HCT116 (cell line): ENCODE results near the gene SNX25. TPM values are rescaled to one million over a fixed set of nuclear protein-coding genes. Genes with fewer than 3 reads are reported as not detected.

Experiments
- ATAC-seq: fragments of 200-7000 bp; cut with Tn5 transposase; 2 replicates; pipeline ENCODE4 v1.9.1; 2020; ENCODE audit warnings: mild to moderate bottlenecking, moderate library complexity
- BruUV-seq: library from RNA; stranded (reverse); fragments of 400-500 nt; replicated peaks from 2 replicates; lab custom pipeline; 2021; lab: Mats Ljungman, UMichigan
- CTCF ChIA-PET: fragments of 300-600 bp; sonication (Branson Sonifier 250); formaldehyde crosslinking; loops from one replicate; lab custom pipeline; 2021; ENCODE audit warnings: antibody characterized with exemption; lab: Charles Lee
- POLR2A ChIA-PET: fragments of 300-600, 350-600 bp; sonication (Branson Sonifier 250); formaldehyde crosslinking; loops from one replicate; lab custom pipeline; 2021; ENCODE audit warnings: antibody characterized with exemption; lab: Charles Lee
- RAD21 ChIA-PET, 2 experiments: fragments of 300-600 bp; sonication (Branson Sonifier 250); formaldehyde crosslinking; loops; one replicate each; lab custom pipeline; 2023; ENCODE audit warnings: low total read pairs in 2 of 2; ENCODE audit not compliant: uncharacterized antibody in 2 of 2, unreplicated experiment in 2 of 2, low non-redundant PET in 1 of 2; lab: Charles Lee
- DNase-seq: peaks from one replicate; pipeline ENCODE4 v3.0.0-alpha.2; 2010; ENCODE audit warnings: low read depth, low spot score
- H2AFZ ChIP-seq: fragments of 200-600 bp; shearing (Covaris generic), sonication (generic); 2 replicates; pipeline ENCODE4 v1.6.1; 2017; ENCODE audit warnings: low read depth, mixed run types, mixed read lengths, antibody characterized with exemption, low read length; ENCODE audit not compliant: poor library complexity, severe bottlenecking
- H3K27ac ChIP-seq: 2 replicates; pipeline ENCODE4 v1.5.1; 2012; ENCODE audit warnings: low read depth, low read length
- H3K27me3 ChIP-seq: fragments of 200-600 bp; sonication (generic); 2 replicates; pipeline ENCODE4 v1.6.1; 2016; ENCODE audit warnings: mixed run types, low read length, mixed read lengths; ENCODE audit not compliant: insufficient read depth
- H3K36me3 ChIP-seq, 2 experiments: fragments of 200-500 bp in 1 of 2; fragments of 200-600 bp in 1 of 2; sonication (Bioruptor generic) in 1 of 2; sonication (generic) in 1 of 2; 2 replicates each; pipeline versions ENCODE4 v1.5.1 to v1.6.1; 2014 to 2016; ENCODE audit warnings: low read length in 2 of 2, inconsistent platforms in 1 of 2, mixed read lengths in 1 of 2, mixed run types in 1 of 2; ENCODE audit not compliant: insufficient read depth in 2 of 2, control insufficient read depth in 1 of 2
- H3K4me1 ChIP-seq, 2 experiments: fragments of 200-600 bp in 1 of 2; sonication (generic) in 1 of 2; 2 replicates each; pipeline versions ENCODE4 v1.5.1 to v1.6.1; 2012 to 2017; ENCODE audit warnings: low read length in 2 of 2, inconsistent platforms in 1 of 2, mild to moderate bottlenecking in 1 of 2, mixed read lengths in 1 of 2, mixed run types in 1 of 2, moderate library complexity in 1 of 2; ENCODE audit not compliant: insufficient read depth in 2 of 2, control insufficient read depth in 1 of 2
- H3K4me2 ChIP-seq: fragments of 200-600 bp; sonication (generic); 2 replicates; pipeline ENCODE4 v1.6.1; 2017; ENCODE audit warnings: mixed run types, low read length, mixed read lengths
- H3K4me3 ChIP-seq, 2 experiments: fragments of 200-600 bp in 1 of 2; sonication (generic) in 1 of 2; replicated peaks in 1 of 2; 2 replicates each; pipeline ENCODE4 v1.5.1; 2011 to 2016; ENCODE audit warnings: low read length in 2 of 2, control low read depth in 1 of 2, low read depth in 1 of 2, mild to moderate bottlenecking in 1 of 2, mixed read lengths in 1 of 2, mixed run types in 1 of 2
- H3K79me2 ChIP-seq: fragments of 200-600 bp; sonication (generic); 2 replicates; pipeline ENCODE4 v1.6.1; 2017; ENCODE audit warnings: mild to moderate bottlenecking, mixed run types, low read length, moderate library complexity, mixed read lengths; ENCODE audit not compliant: insufficient read depth
- H3K9ac ChIP-seq: fragments of 200-600 bp; sonication (generic); 2 replicates; pipeline ENCODE4 v1.6.1; 2016; ENCODE audit warnings: low read length, mixed read lengths
- H3K9me2 ChIP-seq: fragments of 200-600 bp; sonication (generic), shearing (Covaris generic); 2 replicates; pipeline ENCODE4 v1.6.1; 2017; ENCODE audit warnings: mixed run types, mild to moderate bottlenecking, moderate library complexity; ENCODE audit not compliant: insufficient read depth
- H3K9me3 ChIP-seq, 2 experiments: fragments of 200-500 bp in 1 of 2; fragments of 200-600 bp in 1 of 2; sonication (Bioruptor generic) in 1 of 2; sonication (generic) in 1 of 2; 2 replicates each; pipeline ENCODE4 v1.6.1; 2014 to 2017; ENCODE audit warnings: low read length in 2 of 2, mixed read lengths in 2 of 2, inconsistent platforms in 1 of 2, low read depth in 1 of 2, mild to moderate bottlenecking in 1 of 2, mixed run types in 1 of 2, moderate library complexity in 1 of 2; ENCODE audit not compliant: control insufficient read depth in 1 of 2, insufficient read depth in 1 of 2
- H4K20me1 ChIP-seq: fragments of 200-600 bp; sonication (generic), shearing (Covaris generic); 2 replicates; pipeline ENCODE4 v1.6.1; 2017; ENCODE audit warnings: mixed run types, mild to moderate bottlenecking, moderate library complexity; ENCODE audit not compliant: insufficient read depth
- ATF3 ChIP-seq: IDR thresholded peaks from 2 replicates; pipeline ENCODE4 v1.6.1; 2012
- CBX3 ChIP-seq: IDR thresholded peaks from 2 replicates; pipeline ENCODE4 v1.6.1; 2012; ENCODE audit warnings: low read depth
- CTCF ChIP-seq, 3 experiments: fragments of 200-600 bp in 1 of 3; sonication (generic) in 1 of 3; IDR thresholded peaks in 2 of 3; conservative IDR thresholded peaks in 1 of 3; 2 replicates each; pipeline ENCODE4 v1.5.1; 2012 to 2017; ENCODE audit warnings: low read depth in 2 of 3, low read length in 2 of 3, antibody characterized with exemption in 1 of 3, borderline replicate concordance in 1 of 3, control low read depth in 1 of 3, mild to moderate bottlenecking in 1 of 3, mixed read lengths in 1 of 3, mixed run types in 1 of 3, moderate library complexity in 1 of 3; ENCODE audit not compliant: insufficient read depth in 1 of 3
- ELF1 ChIP-seq: IDR thresholded peaks from 2 replicates; pipeline ENCODE4 v1.6.1; 2012; ENCODE audit warnings: low read depth, borderline replicate concordance
- FOSL1 ChIP-seq: IDR thresholded peaks from 2 replicates; pipeline ENCODE4 v1.6.1; 2012; ENCODE audit warnings: low read depth
- JUND ChIP-seq: IDR thresholded peaks from 2 replicates; pipeline ENCODE4 v1.6.1; 2012
- POLR2A ChIP-seq: IDR thresholded peaks from 2 replicates; pipeline ENCODE4 v1.7.0; 2011; ENCODE audit warnings: borderline replicate concordance; ENCODE audit not compliant: insufficient read depth, insufficient read length; ENCODE audit errors: extremely low read depth
- POLR2AphosphoS5 ChIP-seq: IDR thresholded peaks from 2 replicates; pipeline ENCODE4 v1.6.1; 2011; ENCODE audit warnings: mild to moderate bottlenecking, low read depth, low read length, moderate library complexity
- RAD21 ChIP-seq: IDR thresholded peaks from 2 replicates; pipeline ENCODE4 v1.6.1; 2012; ENCODE audit warnings: low read depth, mild to moderate bottlenecking
- SP1 ChIP-seq: IDR thresholded peaks from 2 replicates; pipeline ENCODE4 v1.6.1; 2012; ENCODE audit warnings: low read depth
- TCF7L2 ChIP-seq: IDR thresholded peaks from 2 replicates; pipeline ENCODE4 v1.7.0; 2011; ENCODE audit warnings: borderline replicate concordance, inconsistent platforms; ENCODE audit not compliant: insufficient read depth, insufficient read length; ENCODE audit errors: extremely low read depth
- YY1 ChIP-seq: IDR thresholded peaks from 2 replicates; pipeline ENCODE4 v1.6.1; 2011; ENCODE audit warnings: low read length, low read depth, moderate library complexity, mild to moderate bottlenecking; ENCODE audit not compliant: insufficient replicate concordance; ENCODE audit errors: extremely low read depth
- ZBTB33 ChIP-seq: IDR thresholded peaks from 2 replicates; pipeline ENCODE4 v1.6.1; 2011; ENCODE audit warnings: mild to moderate bottlenecking, low read length, moderate library complexity; ENCODE audit not compliant: insufficient replicate concordance; ENCODE audit errors: extremely low read depth
- intact Hi-C: fragments of 100-400 bp; cut with micrococcal nuclease; formaldehyde crosslinking; loops from 2 replicates; pipeline ENCODE4 v1.10.0; 2022
- total RNA-seq: library from RNA; stranded (reverse); gene quantifications from one replicate; pipeline ENCODE4 v1.2.1, GENCODE V29; 2021; ENCODE audit not compliant: unreplicated experiment
- TF ChIP-seq, protein P1 (sequence below): IDR thresholded peaks from 2 replicates; pipeline ENCODE4 v1.6.1; 2012

SNX25 gene
- total RNA-seq, 1 experiment from 2014 or later: 20.9 TPM

GRCh38 chr4:185246453-185246852 lies 37.1 kb downstream of the SNX25 start:
- Histone ChIP-seq H3K4me2 (no peak overlapping the region), H2AFZ (no peak overlapping the region), H3K79me2 (peaks cover 12% of the 10 kb centered on the region), H3K9me3 (no peaks in the 10 kb centered on the region), H3K9ac (no peak overlapping the region), H3K9me2 (no peaks in the 10 kb centered on the region), H4K20me1 (no peaks in the 10 kb centered on the region), H3K27me3 (no peaks in the 10 kb centered on the region), H3K36me3 (no peaks in the 10 kb centered on the region), H3K4me3 (no peak overlapping the region), H3K27ac (no peak overlapping the region), H3K4me1 (peaks cover 10 to 14% of the 10 kb centered on the region in 2 experiments; a peak in 3 of 4 replicates)
- intact Hi-C loops: no loop called here
- CTCF ChIA-PET: no interaction called here
- ATAC-seq (no peak), DNase-seq (no peak)
- no TSS peak for BruUV-seq
- RAD21 ChIA-PET: no interaction called here
- POLR2A ChIA-PET: no interaction called here
- TF ChIP-seq RAD21: no peak
- TF ChIP-seq TCF7L2: no peak
- TF ChIP-seq YY1: no peak
- no peak for TF ChIP-seq CBX3
- TF ChIP-seq FOSL1: no peak
- no peak for TF ChIP-seq POLR2AphosphoS5
- TF ChIP-seq JUND: no peak
- no peak for TF ChIP-seq CTCF (IDR thresholded peaks at IDR 0.05 in 2 of 3, conservative IDR thresholded peaks at IDR 0.05 in 1 of 3; ENCODE audit: borderline replicate concordance in 1 of 3, insufficient read depth in 1 of 3, low read depth in 2 of 3, low read length in 2 of 3)
- TF ChIP-seq ZBTB33: no peak
- TF ChIP-seq, protein P1, sequence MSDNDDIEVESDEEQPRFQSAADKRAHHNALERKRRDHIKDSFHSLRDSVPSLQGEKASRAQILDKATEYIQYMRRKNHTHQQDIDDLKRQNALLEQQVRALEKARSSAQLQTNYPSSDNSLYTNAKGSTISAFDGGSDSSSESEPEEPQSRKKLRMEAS: no peak
- TF ChIP-seq POLR2A: no peak
- no peak for TF ChIP-seq ELF1
- no peak for TF ChIP-seq ATF3
- TF ChIP-seq SP1: no peak
